Measurements from ENCODE around the gene DNAJC18.
A peak's percentile ranks its signal among the peaks of the same experiment; 100 is the strongest.
"Not testable (repeated sequence)": the region's sequence is repeated elsewhere in the genome, so short reads cannot be mapped to it uniquely, and the experiment has no call there.

The DNAJC18 gene

DNA sequence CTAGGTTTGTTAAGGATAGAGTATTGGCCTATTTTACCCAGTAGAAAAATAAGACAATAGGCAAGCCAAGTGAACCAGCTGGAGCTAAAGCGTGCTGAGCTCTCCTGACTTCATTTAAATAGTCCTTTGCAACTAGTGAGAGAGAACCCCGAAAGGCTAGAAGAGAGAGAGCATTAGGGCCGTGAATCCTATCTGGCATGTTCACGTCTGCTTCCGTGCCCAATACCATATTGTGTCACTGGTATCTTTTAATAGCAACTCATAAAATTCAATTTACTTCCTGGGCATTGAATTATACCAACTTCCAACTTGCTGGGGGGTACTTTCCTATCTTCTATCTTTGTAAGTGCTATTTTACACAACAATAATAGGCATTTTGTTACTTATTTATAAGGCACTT lies 13.8 kb downstream of the DNAJC18 start:
- DNase-seq, result no peak

- DNase-seq, result peak; percentile 75 to 88
Observed at GRCh38 chr5:139422307-139422893, 16.9 kb downstream of the DNAJC18 start.

DNA sequence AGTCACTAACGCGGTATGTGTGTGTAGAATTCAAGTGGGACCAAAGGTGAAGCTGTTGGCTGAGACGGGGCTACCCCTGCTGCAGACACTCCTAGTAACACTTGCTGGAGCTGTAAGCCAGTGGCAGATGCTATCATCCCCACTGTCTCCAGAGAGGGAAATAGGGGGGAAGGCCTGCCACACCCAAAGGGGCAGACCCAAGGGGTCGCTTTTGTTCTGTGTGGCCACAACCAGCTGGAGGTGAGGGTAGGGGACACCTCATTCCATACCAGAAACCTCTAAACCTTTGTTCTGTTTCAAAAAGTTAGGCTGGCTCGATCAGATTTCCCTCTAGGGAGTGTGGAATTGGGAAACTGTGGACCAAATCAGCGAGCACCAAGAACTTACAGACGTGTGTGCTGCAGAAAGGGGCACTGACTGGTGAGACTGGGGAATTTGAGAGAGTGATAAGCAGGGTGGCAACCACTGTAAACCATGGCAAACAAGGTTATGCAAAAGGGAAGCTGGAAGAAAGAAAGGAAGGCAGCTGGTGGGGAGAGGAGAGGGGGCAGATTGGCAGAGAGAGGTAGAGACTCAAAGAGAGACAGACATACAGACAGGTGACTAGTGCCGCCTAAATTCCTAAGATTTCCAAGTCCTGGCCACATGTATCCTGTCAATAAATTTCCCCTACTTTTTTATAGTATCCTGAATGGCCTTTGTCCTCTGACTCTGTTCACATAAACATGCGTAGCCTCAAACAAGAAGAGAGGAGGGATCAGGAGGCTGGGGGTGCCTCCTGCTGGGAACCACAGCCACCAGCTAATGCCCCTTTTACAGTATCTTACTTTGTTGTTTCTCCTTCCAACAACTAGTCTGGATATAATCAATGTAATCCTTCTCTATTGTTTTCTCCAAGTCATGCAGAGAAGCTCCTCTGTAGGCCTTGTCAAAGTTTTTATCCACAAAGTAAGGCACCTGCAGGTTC lies 19.8 kb downstream of the DNAJC18 start:
- no peak for DNase-seq

DNA sequence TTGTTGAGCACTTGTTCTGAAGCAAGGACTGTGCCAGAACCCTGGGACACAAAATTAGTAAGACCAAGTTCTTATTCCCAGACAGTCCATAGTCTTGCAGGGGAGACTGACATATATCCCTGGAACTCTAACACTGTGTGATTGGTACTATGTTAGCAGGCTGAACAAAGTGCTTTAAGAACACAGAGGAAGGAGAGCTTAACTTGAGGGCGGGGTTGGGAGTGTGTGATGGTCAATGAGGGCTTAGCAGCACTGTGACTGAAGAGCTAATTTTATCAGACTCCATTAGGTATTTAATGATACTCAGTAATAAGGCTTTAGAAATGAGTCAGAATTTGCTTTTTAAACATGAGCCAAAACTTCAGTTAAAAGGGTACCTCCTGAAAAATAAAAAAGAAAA lies 20.5 kb downstream of the DNAJC18 start:
- DNase-seq, result no peak

- DNase-seq, result no peak
Observed at GRCh38 chr5:139417214-139417613, 22.1 kb downstream of the DNAJC18 start.

DNA sequence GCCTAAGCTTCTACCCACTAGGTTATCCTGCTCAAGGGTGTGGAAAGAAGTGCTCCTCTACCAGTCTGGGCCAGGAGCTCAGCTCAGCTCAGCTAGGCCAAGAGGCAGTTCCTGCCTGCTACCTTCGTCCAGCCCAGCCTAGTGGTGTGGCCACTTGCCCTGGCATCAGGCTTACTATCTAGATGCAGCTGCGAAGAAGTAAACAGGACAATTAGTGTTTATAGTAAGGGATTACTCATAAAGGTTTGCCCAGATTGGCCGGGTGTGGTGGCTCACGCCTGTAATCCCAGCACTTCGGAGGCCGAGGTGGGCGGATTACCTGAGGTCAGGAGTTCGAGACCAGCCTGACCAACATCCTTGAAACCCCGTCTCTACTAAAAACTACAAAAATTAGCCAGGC lies 22.7 kb downstream of the DNAJC18 start:
- DNase-seq, result no peak

DNA sequence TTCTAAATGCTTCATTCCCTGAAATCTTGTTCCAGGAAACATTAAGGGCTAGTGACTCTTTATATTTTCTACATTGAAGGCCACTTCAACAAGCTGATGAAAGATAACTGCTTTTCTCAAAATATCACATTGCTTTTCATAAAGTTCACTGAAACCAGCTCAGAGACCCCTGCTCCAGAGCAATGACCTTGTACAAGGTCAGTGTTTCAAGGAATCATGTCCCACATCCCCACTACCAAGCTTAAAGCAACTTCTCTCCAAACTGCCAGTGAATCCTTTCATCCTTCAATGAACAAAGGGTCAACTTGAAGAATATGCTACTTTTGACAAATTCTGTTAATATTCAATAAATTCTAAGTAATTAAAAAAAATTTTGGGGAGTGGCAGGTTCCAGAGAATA lies 23.5 kb downstream of the DNAJC18 start:
- no peak for DNase-seq

- DNase-seq, result no peak
Observed at GRCh38 chr5:139415221-139415861, 24.0 kb downstream of the DNAJC18 start.

DNA sequence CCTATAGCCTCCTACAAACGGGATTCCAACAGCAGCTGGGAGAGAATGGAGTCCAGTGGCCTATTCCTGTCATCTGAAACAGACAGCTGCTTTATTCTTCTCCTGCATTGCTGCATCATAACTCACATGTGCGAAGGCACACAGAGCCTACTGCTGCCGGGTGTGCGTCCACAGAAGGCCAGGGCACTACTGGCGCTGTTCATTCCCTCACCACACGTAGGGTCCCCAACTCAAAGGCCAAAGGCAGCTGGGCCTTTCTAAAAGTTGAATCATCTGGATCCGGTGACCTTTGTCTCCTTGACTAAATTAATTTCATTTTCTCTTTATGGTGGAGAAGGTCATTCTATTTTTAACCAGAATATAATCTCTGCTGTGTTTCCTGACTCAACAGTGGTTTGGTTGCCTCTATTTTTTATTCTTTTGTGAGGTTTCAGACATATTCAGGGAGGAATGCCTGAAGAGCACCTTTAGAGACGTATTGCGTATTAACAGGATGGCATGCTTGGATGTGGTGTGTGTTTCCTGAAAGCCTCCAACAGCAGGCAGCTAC lies 24.7 kb downstream of the DNAJC18 start:
- DNase-seq, result no peak

GRCh38 chr5:139413963-139414362 lies 25.4 kb downstream of the DNAJC18 start:
- no peak for DNase-seq

DNA sequence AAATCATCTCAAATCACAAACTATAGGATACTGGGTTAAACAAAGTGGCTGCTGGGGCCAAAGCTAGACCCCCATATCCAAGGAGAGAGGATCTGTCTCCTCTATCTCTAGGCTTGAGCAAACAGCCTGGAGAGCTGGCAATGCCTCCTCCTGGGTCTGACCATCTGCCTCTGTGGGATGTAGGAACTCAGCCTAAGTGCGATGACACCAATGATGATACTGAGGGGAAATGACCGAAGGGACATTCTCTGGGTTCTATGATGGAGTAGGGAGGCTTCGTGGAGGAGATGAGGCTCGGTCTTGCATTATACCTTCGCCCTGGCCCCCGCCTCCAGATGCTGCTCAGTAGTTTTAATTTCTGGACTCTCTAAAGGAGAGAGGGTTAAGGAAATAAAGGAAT lies 26.2 kb downstream of the DNAJC18 start:
- no peak for DNase-seq

- no peak for DNase-seq
Observed at GRCh38 chr5:139410993-139411828, 28.1 kb downstream of the DNAJC18 start.

DNA sequence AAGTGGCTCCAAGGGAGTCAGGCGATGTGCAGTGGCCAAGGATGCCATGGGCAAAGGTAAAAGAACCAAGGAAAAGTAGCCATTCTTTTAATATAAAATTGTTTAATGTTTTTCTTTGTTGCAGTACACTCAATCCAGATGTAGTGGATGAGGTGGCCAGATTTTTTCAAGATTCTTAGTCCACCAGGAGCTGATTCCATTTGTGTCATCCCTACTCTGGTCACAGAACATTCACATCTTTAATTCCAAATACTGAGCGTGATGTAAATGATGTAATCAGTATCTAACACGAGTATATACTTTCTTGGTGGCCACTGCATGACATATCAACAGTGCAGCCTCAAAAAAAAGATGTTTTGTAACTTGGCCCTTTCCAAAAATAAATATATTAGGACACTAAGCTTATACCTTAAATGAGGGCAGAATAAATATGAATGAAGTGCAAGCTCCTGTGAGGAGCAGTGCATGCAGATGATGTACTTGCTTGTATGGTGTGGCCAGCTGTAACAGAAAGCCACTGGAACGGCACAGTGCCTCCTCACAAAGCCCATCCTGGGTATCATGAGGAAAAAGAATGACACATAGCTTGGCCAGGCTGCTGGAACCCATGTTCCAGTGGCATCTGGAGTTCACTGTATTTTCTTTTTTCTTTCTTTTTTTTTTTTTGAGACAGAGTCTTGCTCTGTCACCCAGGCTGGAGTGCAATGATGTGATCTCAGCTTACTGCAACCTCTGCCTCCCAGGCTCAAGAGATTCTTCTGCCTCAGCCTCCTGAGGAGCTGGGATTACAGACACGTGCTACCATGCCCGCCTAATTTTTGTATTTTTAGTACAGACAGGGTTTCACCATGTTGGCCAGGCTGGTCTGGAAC lies 29.0 kb downstream of the DNAJC18 start:
- no peak for DNase-seq

- DNase-seq, result not testable (repeated sequence)
Observed at GRCh38 chr5:139409116-139409515, 30.2 kb downstream of the DNAJC18 start.

- DNase-seq, result no peak
Observed at GRCh38 chr5:139408191-139408590, 31.1 kb downstream of the DNAJC18 start.

- DNase-seq, result no peak
Observed at GRCh38 chr5:139407517-139407916, 31.8 kb downstream of the DNAJC18 start.

GRCh38 chr5:139406963-139407362 lies 32.4 kb downstream of the DNAJC18 start:
- no peak for DNase-seq

- no peak for DNase-seq
Observed at GRCh38 chr5:139404484-139404840, 34.9 kb downstream of the DNAJC18 start.

DNA sequence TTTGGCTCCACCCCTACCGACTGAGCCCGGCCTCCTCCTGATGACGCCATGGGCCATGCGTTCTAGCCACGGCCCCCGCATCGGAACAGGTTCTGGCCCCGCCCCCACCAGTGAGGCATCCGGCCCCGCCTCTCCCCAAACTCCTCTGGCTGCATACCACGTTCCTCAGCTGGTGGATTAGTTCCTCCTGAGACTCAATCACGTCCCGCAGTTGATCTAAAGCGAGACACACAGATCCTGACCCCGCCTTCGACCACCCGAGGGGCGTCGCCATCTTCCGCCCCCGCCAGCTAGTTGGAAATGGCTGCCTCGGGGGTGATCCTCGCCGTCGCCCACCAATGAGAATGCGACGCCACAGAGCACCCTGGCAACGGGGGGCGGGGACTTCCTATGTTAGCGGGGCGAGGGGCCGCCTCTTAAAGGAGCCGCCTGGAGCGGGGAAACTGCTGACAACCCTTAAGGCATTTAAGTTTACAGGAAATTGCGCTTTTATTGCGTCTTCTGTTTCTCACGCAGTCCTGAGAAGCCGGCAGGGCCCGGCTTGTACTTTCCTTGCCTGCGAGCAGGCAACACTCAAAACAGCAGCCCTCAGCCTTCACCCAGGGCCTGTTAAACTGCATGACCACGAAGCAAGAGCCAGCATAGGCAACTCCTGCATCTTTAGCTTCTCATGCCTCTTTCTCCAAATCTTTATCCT lies 35.4 kb downstream of the DNAJC18 start, which contains the start of gene SPATA24:
SPATA24 (minus strand) TSS at position 303 of the 697 bp plus-strand sequence; CDS start at position 274, 29 bp downstream.
- DNase-seq, result peak; percentile 97 to 98

DNA sequence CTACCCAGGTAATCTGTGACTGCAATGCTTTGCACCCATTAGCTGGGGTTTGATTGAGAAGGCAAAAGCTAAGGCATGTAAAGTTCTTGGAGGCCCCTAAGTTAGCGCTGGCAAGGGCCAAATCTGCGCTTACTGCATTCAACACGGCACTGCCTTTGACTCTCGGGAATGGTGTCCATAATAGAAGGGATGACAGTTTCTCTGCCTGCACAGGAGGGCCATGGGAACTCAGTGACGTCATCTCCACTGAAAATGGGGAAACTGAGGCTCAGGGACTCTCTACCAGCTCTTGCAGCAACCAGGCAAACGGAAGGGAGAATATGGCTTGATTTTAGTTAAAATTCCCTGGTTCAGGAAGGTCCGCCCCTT lies 35.9 kb downstream of the DNAJC18 start:
- no peak for DNase-seq
